ENCODE measurements around the gene ATP8B1. TPM values are rescaled to one million over a fixed set of nuclear protein-coding genes. Genes with fewer than 3 reads are reported as not detected.

The ATP8B1 gene
- total and polyA plus RNA-seq, 4 donors, result 3.9 to 22.0 (median 5.7) TPM

DNA sequence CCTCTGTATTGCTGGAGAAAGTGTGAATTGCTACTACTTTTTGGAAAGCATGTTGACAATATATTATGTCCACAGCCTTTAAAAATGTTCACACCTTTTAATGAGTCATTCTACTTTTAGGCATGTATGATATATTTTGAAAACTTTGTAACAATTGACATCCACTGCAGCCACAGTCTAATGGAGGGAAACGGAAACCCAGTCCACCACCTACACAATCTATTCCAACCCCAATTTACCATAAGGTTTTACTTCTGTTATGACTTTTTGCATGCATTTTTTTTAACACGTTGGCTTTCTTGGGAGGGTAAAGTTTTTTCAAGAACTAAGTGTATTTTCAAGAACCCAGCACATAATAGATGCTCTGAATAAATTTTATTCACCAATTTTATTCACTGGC, 38.5 kb upstream of the ATP8B1 start:
- Histone ChIP-seq H3K9ac (ENCODE audit: low read depth in 1 of 2, low read length in 2 of 2) (no peak overlapping the region), H3K27me3 (ENCODE audit: control insufficient read depth in 4 of 4, insufficient read depth in 4 of 4, low read length in 3 of 4) (no peaks in the 10 kb centered on the region), H3K4me1 (ENCODE audit: control insufficient read depth in 4 of 4, insufficient read depth in 4 of 4, low read length in 3 of 4) (no peaks in the 10 kb centered on the region), H3K27ac (ENCODE audit: low read depth in 1 of 2, low read length in 2 of 2) (no peak overlapping the region), H3K9me3 (ENCODE audit: control insufficient read depth in 4 of 4, low read length in 3 of 4) (no peaks in the 10 kb centered on the region), H3K4me3 (ENCODE audit: low read depth in 1 of 3, low read length in 3 of 3) (no peak overlapping the region), H3K36me3 (ENCODE audit: control insufficient read depth in 4 of 4, insufficient read depth in 3 of 4, low read depth in 1 of 4, low read length in 3 of 4) (no peaks in the 10 kb centered on the region)
- 79% methylated on average over 2 of the region's 2 CpGs for WGBS
- TF ChIP-seq HNF4A (conservative IDR thresholded peaks at IDR 0.05) (no peak), NR2F2 (IDR thresholded peaks at IDR 0.05) (no peak), RXRA (IDR thresholded peaks at IDR 0.05) (no peak), ATF3 (IDR thresholded peaks at IDR 0.05) (no peak), FOXA2 (IDR thresholded peaks at IDR 0.05) (no peak), RAD21 (IDR thresholded peaks at IDR 0.05) (no peak), EGR1 (IDR thresholded peaks at IDR 0.05; ENCODE audit: low read depth in 2 of 2) (no peak), TAF1 (conservative IDR thresholded peaks at IDR 0.05) (no peak), REST (IDR thresholded peaks at IDR 0.05) (no peak), GABPA (IDR thresholded peaks at IDR 0.05 in 1 of 2, conservative IDR thresholded peaks at IDR 0.05 in 1 of 2) (no peak), CTCF (IDR thresholded peaks at IDR 0.05; ENCODE audit: low read depth, low read length, missing input control) (no peak)
- DNase-seq (ENCODE audit: low spot score), result no peak

GRCh38 chr18:57839942-57840381, 36.8 kb upstream of the ATP8B1 start:
- Histone ChIP-seq H3K4me3 (ENCODE audit: low read depth in 1 of 3, low read length in 3 of 3) (no peak overlapping the region), H3K9ac (ENCODE audit: low read depth in 1 of 2, low read length in 2 of 2) (no peak overlapping the region), H3K27me3 (ENCODE audit: control insufficient read depth in 4 of 4, insufficient read depth in 4 of 4, low read length in 3 of 4) (no peaks in the 10 kb centered on the region), H3K27ac (ENCODE audit: low read depth in 1 of 2, low read length in 2 of 2) (no peak overlapping the region), H3K4me1 (ENCODE audit: control insufficient read depth in 4 of 4, insufficient read depth in 4 of 4, low read length in 3 of 4) (no peaks in the 10 kb centered on the region), H3K9me3 (ENCODE audit: control insufficient read depth in 4 of 4, low read length in 3 of 4) (no peaks in the 10 kb centered on the region), H3K36me3 (ENCODE audit: control insufficient read depth in 4 of 4, insufficient read depth in 3 of 4, low read depth in 1 of 4, low read length in 3 of 4) (no peaks in the 10 kb centered on the region)
- no peak for DNase-seq (ENCODE audit: low spot score)
- TF ChIP-seq, protein P1, sequence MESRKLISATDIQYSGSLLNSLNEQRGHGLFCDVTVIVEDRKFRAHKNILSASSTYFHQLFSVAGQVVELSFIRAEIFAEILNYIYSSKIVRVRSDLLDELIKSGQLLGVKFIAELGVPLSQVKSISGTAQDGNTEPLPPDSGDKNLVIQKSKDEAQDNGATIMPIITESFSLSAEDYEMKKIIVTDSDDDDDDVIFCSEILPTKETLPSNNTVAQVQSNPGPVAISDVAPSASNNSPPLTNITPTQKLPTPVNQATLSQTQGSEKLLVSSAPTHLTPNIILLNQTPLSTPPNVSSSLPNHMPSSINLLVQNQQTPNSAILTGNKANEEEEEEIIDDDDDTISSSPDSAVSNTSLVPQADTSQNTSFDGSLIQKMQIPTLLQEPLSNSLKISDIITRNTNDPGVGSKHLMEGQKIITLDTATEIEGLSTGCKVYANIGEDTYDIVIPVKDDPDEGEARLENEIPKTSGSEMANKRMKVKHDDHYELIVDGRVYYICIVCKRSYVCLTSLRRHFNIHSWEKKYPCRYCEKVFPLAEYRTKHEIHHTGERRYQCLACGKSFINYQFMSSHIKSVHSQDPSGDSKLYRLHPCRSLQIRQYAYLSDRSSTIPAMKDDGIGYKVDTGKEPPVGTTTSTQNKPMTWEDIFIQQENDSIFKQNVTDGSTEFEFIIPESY (IDR thresholded peaks at IDR 0.05), result no peak
- no peak for TF ChIP-seq CTCF (IDR thresholded peaks at IDR 0.05; ENCODE audit: low read depth, low read length, missing input control)
- no peak for TF ChIP-seq FOXA1 (IDR thresholded peaks at IDR 0.05)
- TF ChIP-seq JUND (IDR thresholded peaks at IDR 0.05), result no peak
- no peak for TF ChIP-seq RAD21 (IDR thresholded peaks at IDR 0.05)
- no peak for TF ChIP-seq GABPA (IDR thresholded peaks at IDR 0.05 in 1 of 2, conservative IDR thresholded peaks at IDR 0.05 in 1 of 2)
- no peak for TF ChIP-seq HNF4G (IDR thresholded peaks at IDR 0.05)
- no peak for TF ChIP-seq TAF1 (conservative IDR thresholded peaks at IDR 0.05)
- 90% methylated on average over 6 of the region's 6 CpGs for WGBS

Measured in liver (tissue), 9 donors.